Prostate gland (tissue), 2 donors: ENCODE measurements around the gene SMIM20. TPM values are rescaled to one million over a fixed set of nuclear protein-coding genes. Genes with fewer than 3 reads are reported as not detected.

Experiments used
- DNase-seq: peaks from one replicate; pipeline ENCODE4 v3.0.0-alpha.2; 2019; ENCODE audit warnings: low spot score
- H3K27ac ChIP-seq, 2 donors: fragments of 200-600 bp; sonication (generic); 2 replicates each; pipeline ENCODE4 v1.5.1; 2017 to 2019
- H3K27me3 ChIP-seq: fragments of 200-600 bp; sonication (generic); replicated peaks from 2 replicates; pipeline ENCODE4 v1.5.1; 2019; ENCODE audit not compliant: insufficient read depth
- H3K36me3 ChIP-seq, 2 donors: fragments of 200-600 bp; sonication (generic); 1 replicate in 1 of 2; 2 replicates in 1 of 2; pipeline versions ENCODE4 v1.5.1 to v1.8.1; 2017 to 2019
- H3K4me1 ChIP-seq: fragments of 200-600 bp; sonication (generic); replicated peaks from 2 replicates; pipeline ENCODE4 v1.5.1; 2019
- H3K4me3 ChIP-seq, 2 donors: fragments of 200-600 bp; sonication (generic); 2 replicates each; pipeline ENCODE4 v1.5.1; 2017 to 2019
- H3K9me3 ChIP-seq: fragments of 200-600 bp; sonication (generic); 2 replicates; pipeline ENCODE4 v1.5.1; 2017
- POLR2A ChIP-seq: fragments of 450-650 bp; IDR thresholded peaks from one replicate; pipeline ENCODE4 v1.6.1; 2016; ENCODE audit warnings: antibody characterized with exemption, mild to moderate bottlenecking
- POLR2AphosphoS5 ChIP-seq: sonication (generic); formaldehyde crosslinking; IDR thresholded peaks from one replicate; pipeline ENCODE4 v1.6.1; 2017; ENCODE audit warnings: antibody characterized with exemption
- WGBS: methylation state at CpG from one replicate; pipeline ENCODE4 v1.1.5; 2018; 5-methylcytosine and 5-hydroxymethylcytosine counted together
- intact Hi-C: fragments of 100-400 bp; cut with DNase I; formaldehyde crosslinking; loops from one replicate; pipeline ENCODE4 v1.14.2; 2022
- total RNA-seq, 2 donors: library from RNA; depleted of rRNA; stranded (reverse); fragments of >200 nt; gene quantifications; one replicate each; pipeline ENCODE4 v1.1.0, GENCODE V29; 2016
- TF ChIP-seq, protein P1 (sequence below), 4 experiments: fragments of 200-600 bp in 2 of 4; fragments of 450-650 bp in 2 of 4; sonication (generic) in 2 of 4; IDR thresholded peaks; 1 replicate in 3 of 4; 2 replicates in 1 of 4; pipeline ENCODE4 v1.5.1; 2016 to 2019; ENCODE audit warnings: antibody characterized with exemption in 4 of 4, mild to moderate bottlenecking in 2 of 4, moderate library complexity in 2 of 4

Gene SMIM20
- total RNA-seq, 2 donors from 2014 or later = 34.7 to 35.7 TPM

GRCh38 chr4:25977397-25978170, 63.6 kb downstream of the SMIM20 start:
- WGBS = 92% methylated on average over 11 of the region's 12 CpGs
- no peaks in the 10 kb centered on the region for H3K4me1 ChIP-seq
- no peaks in the 10 kb centered on the region for H3K9me3 ChIP-seq
- no peak overlapping the region for H3K4me3 ChIP-seq
- no peak for DNase-seq
- no peak for TF ChIP-seq POLR2A
- H3K27me3 ChIP-seq = no peaks in the 10 kb centered on the region
- no peaks in the 10 kb centered on the region for H3K36me3 ChIP-seq
- no peak overlapping the region for H3K27ac ChIP-seq
- intact Hi-C loops = no loop called here

GRCh38 chr4:25978327-25978726, 64.3 kb downstream of the SMIM20 start:
- Histone ChIP-seq H3K27me3 (no peaks in the 10 kb centered on the region), H3K27ac (no peak overlapping the region), H3K9me3 (no peaks in the 10 kb centered on the region), H3K4me1 (no peaks in the 10 kb centered on the region), H3K36me3 (no peaks in the 10 kb centered on the region), H3K4me3 (no peak overlapping the region)
- WGBS = 57% methylated on average over 7 of the region's 8 CpGs
- TF ChIP-seq, protein P1, sequence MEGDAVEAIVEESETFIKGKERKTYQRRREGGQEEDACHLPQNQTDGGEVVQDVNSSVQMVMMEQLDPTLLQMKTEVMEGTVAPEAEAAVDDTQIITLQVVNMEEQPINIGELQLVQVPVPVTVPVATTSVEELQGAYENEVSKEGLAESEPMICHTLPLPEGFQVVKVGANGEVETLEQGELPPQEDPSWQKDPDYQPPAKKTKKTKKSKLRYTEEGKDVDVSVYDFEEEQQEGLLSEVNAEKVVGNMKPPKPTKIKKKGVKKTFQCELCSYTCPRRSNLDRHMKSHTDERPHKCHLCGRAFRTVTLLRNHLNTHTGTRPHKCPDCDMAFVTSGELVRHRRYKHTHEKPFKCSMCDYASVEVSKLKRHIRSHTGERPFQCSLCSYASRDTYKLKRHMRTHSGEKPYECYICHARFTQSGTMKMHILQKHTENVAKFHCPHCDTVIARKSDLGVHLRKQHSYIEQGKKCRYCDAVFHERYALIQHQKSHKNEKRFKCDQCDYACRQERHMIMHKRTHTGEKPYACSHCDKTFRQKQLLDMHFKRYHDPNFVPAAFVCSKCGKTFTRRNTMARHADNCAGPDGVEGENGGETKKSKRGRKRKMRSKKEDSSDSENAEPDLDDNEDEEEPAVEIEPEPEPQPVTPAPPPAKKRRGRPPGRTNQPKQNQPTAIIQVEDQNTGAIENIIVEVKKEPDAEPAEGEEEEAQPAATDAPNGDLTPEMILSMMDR (IDR thresholded peaks at IDR 0.05) = no peak
- no peak for TF ChIP-seq POLR2A
- no peak for TF ChIP-seq POLR2AphosphoS5
- intact Hi-C loops = no loop called here
- DNase-seq = no peak

Other genes with a start within 250 kb of the SMIM20 start
- 10 to 100 TPM; 22.2 to 26.1 TPM for gene SEL1L3, start 51.2 kb upstream of the SMIM20 start, total RNA-seq